ENCODE results near the gene ETV3. TPM values are rescaled to one million over a fixed set of nuclear protein-coding genes. Genes with fewer than 3 reads are reported as not detected.
"Not testable (repeated sequence)": the region's sequence is repeated elsewhere in the genome, so short reads cannot be mapped to it uniquely, and the experiment has no call there.

The ETV3 gene
- total and polyA plus RNA-seq, 8 donors, result 3.8 to 30.8 (median 11.5) TPM

DNA sequence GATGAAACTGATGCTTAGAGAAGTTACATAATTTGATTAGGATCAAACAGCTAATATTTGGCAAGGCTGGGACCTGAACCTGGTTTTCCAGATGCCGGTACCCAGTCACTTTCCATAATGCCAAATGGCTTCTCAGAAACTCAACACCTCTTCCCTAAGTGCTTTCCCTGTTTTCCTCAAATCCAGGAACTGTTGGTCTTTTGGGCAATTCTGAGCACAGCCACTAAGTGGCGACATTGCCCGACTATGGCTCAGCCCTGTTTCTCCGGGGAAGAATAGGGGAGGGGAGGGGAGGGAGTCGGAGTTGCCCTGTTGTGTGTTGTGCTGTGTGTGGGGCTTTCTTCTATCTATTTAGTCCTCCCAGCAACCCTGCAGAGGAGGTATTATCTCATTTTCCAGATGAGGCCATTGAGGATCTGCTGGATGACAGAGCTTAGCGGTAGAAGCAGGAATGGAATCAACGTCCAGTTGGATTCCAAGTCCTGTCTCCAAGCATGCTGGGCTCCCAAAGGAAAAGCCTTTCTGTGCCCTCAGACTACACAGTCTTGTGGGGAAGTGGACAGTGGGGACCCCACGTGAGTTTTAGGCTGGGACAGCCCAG lies 33.8 kb upstream of the ETV3 start:
- H3K9me3 ChIP-seq; H3K36me3 ChIP-seq; H3K27ac ChIP-seq; H3K4me3 ChIP-seq; DNase-seq; H3K4me1 ChIP-seq; intact Hi-C loops (cut with DNase I; ENCODE audit: low total_unique reads): not testable (repeated sequence)
- peaks cover 0 to 20% (median 0%) of the 10 kb centered on the region in 3 donors for H3K27me3 ChIP-seq
- WGBS, 5 donors, result 8 to 37% (median 33%) methylated on average over 3 to 7 of the region's 8 CpGs
- TF ChIP-seq, protein P1, sequence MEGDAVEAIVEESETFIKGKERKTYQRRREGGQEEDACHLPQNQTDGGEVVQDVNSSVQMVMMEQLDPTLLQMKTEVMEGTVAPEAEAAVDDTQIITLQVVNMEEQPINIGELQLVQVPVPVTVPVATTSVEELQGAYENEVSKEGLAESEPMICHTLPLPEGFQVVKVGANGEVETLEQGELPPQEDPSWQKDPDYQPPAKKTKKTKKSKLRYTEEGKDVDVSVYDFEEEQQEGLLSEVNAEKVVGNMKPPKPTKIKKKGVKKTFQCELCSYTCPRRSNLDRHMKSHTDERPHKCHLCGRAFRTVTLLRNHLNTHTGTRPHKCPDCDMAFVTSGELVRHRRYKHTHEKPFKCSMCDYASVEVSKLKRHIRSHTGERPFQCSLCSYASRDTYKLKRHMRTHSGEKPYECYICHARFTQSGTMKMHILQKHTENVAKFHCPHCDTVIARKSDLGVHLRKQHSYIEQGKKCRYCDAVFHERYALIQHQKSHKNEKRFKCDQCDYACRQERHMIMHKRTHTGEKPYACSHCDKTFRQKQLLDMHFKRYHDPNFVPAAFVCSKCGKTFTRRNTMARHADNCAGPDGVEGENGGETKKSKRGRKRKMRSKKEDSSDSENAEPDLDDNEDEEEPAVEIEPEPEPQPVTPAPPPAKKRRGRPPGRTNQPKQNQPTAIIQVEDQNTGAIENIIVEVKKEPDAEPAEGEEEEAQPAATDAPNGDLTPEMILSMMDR (IDR thresholded peaks at IDR 0.05), result peak in 5 of 7 experiments; percentile 11 to 37 (median 27)

DNA sequence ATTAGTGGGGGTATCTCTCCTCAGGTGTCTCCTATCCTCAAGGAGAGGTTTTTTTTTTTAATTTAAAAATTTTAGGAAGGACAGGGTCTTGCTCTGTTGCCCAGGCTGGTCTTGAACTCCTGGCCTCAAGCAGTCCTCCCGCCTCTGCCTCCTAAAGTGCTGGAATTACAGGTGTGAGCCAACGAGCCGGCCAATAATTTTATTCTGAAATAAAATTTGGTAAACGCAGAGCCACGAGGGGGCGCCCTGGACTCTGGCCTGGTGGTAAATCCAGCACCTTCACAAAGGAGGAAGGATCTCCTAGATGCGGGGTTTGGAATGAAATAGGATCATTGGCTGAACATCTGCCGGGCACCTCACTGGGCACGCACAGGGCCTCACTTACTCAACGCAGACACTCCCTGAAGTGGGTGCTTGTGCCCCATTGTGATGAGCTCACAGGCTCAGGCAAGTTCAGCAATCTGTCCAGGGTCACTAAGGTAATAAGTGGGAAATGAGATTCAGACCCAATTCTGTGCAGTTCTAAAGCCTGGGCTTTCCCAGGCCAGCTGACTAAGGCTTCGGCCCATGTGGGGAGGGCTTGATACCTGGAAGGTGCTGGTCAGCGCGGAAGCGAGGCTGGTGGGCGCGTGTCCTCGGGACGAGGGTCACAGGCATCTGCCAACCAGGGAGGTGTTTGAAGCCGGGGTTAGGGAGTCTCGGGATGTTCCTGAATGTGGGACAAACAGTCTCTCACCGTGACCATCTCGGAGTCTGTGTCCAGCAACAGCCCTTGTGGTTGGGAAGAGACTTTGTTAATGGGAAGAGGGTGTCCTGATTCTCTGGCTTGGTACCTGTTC lies 32.7 kb upstream of the ETV3 start:
- Histone ChIP-seq H3K4me3 (no peak overlapping the region), H3K27me3 (peaks cover 0 to 21% (median 0%) of the 10 kb centered on the region in 3 donors), H3K36me3 (no peaks in the 10 kb centered on the region), H3K4me1 (no peaks in the 10 kb centered on the region), H3K9me3 (no peaks in the 10 kb centered on the region), H3K27ac (no peak overlapping the region)
- intact Hi-C loops (cut with DNase I; ENCODE audit: low total_unique reads), result no loop called here
- 66 to 77% (median 70%) methylated on average over 22 of the region's 22 CpGs for WGBS, 5 donors
- DNase-seq, result peak; percentile 32 to 60
- TF ChIP-seq, protein P1 (IDR thresholded peaks at IDR 0.05), result peak in 2 of 7 experiments; percentile 32 to 39
- TF ChIP-seq POLR2A (IDR thresholded peaks at IDR 0.05) (no peak), EP300 (IDR thresholded peaks at IDR 0.05) (no peak)

DNA sequence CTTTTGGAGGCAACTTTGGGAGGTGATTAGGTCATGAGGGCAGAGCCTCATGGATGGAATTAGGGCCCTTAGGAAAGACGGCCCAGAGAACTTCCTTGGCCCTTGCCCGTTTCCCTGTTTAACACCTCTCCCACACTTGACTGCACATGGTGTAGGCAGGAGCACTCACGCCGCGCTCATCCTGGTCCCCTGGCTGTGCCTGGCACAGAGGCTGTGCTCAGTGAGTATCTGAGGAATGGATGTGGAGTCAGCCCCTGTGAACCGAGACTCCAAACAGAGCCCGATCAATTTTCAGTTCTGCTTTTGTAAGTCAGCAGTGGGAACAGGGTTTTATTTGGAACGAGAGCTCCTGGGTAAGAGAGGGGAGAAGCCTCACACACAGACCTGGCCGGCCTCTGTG lies 29.8 kb upstream of the ETV3 start:
- Histone ChIP-seq H3K9me3 (no peaks in the 10 kb centered on the region), H3K27me3 (peaks cover 0 to 33% (median 12%) of the 10 kb centered on the region in 3 donors), H3K36me3 (no peaks in the 10 kb centered on the region), H3K27ac (no peak overlapping the region), H3K4me3 (no peak overlapping the region), H3K4me1 (peaks cover 0 to 6% (median 0%) of the 10 kb centered on the region in 4 donors)
- TF ChIP-seq POLR2AphosphoS5 (IDR thresholded peaks at IDR 0.05) (no peak), EP300 (IDR thresholded peaks at IDR 0.05) (no peak), POLR2A (IDR thresholded peaks at IDR 0.05) (no peak)
- TF ChIP-seq, protein P1 (IDR thresholded peaks at IDR 0.05), result no peak
- no peak for DNase-seq
- intact Hi-C loops (cut with DNase I; ENCODE audit: low total_unique reads), result no loop called here
- 85 to 93% (median 91%) methylated on average over 9 of the region's 9 CpGs for WGBS, 5 donors

DNA sequence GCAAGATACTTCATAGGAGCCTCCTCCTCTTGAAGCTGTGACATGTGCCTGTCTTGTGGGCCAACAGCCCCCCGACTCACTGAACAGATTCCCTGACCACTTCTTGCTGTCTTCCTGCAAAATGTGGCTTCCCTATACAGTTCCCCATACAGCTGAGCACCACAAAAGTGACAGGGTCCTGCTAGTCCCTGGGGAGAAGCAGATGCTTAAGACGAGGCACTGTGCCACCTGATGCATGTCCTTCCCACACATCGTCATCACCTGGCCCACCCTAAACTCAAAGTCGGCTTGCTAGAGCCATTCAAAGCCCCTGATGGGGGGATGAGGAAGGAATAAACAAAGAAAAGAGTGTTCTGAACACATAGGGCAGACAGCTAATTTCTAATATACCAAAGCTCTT lies 29.2 kb upstream of the ETV3 start:
- H3K36me3 ChIP-seq, result no peaks in the 10 kb centered on the region
- 65 to 86% (median 82%) methylated on average over 4 of the region's 4 CpGs for WGBS, 5 donors
- H3K9me3 ChIP-seq, result no peaks in the 10 kb centered on the region
- H3K27me3 ChIP-seq, result peaks cover 0 to 30% (median 12%) of the 10 kb centered on the region in 3 donors
- TF ChIP-seq POLR2AphosphoS5 (IDR thresholded peaks at IDR 0.05) (no peak), EP300 (IDR thresholded peaks at IDR 0.05) (no peak), POLR2A (IDR thresholded peaks at IDR 0.05) (no peak)
- TF ChIP-seq, protein P1 (IDR thresholded peaks at IDR 0.05), result no peak
- peaks cover 0 to 6% (median 0%) of the 10 kb centered on the region in 4 donors for H3K4me1 ChIP-seq
- no peak overlapping the region for H3K27ac ChIP-seq
- H3K4me3 ChIP-seq, result no peak overlapping the region
- DNase-seq, result no peak
- intact Hi-C loops (cut with DNase I; ENCODE audit: low total_unique reads), result no loop called here

Data from stomach (tissue), 9 donors.